HUES6 (cell line): ENCODE measurements around the gene TBC1D24.
"Not testable (repeated sequence)": the region's sequence is repeated elsewhere in the genome, so short reads cannot be mapped to it uniquely, and the experiment has no call there.

Experiments
- H3K27ac ChIP-seq: 2 replicates; pipeline ENCODE4 v1.7.0; 2013; ENCODE audit warnings: low read depth, mild to moderate bottlenecking, low read length, inconsistent platforms
- H3K27me3 ChIP-seq: 2 replicates; pipeline ENCODE4 v1.6.1; 2013; ENCODE audit warnings: low read length; ENCODE audit not compliant: control insufficient read depth, insufficient read depth
- H3K36me3 ChIP-seq: 2 replicates; pipeline ENCODE4 v1.6.1; 2013; ENCODE audit warnings: low read length; ENCODE audit not compliant: control insufficient read depth, insufficient read depth
- H3K4me1 ChIP-seq: 2 replicates; pipeline ENCODE4 v1.6.1; 2013; ENCODE audit warnings: low read length; ENCODE audit not compliant: control insufficient read depth, insufficient read depth
- H3K4me3 ChIP-seq: 2 replicates; pipeline ENCODE4 v1.5.1; 2013; ENCODE audit warnings: low read depth, low read length
- H3K9ac ChIP-seq: one replicate; pipeline ENCODE4 v1.6.1; 2013; ENCODE audit warnings: mild to moderate bottlenecking, low read length
- H3K9me3 ChIP-seq: 2 replicates; pipeline ENCODE4 v1.6.1; 2013; ENCODE audit warnings: low read depth, low read length; ENCODE audit not compliant: control insufficient read depth, insufficient read depth

Gene TBC1D24

GRCh38 chr16:2432801-2433505, 42.0 kb upstream of the TBC1D24 start:
- H3K4me1 ChIP-seq: peaks cover 16% of the 10 kb centered on the region
- H3K36me3 ChIP-seq: peaks cover 69% of the 10 kb centered on the region
- peaks cover 6% of the 10 kb centered on the region; the same call in 1 of the 2 replicates for H3K27me3 ChIP-seq
- no peaks in the 10 kb centered on the region for H3K9me3 ChIP-seq
- no peak overlapping the region for H3K9ac ChIP-seq
- H3K27ac ChIP-seq: no peak overlapping the region
- H3K4me3 ChIP-seq: no peak overlapping the region

- peaks cover 89% of the 10 kb centered on the region for H3K36me3 ChIP-seq
Measured at GRCh38 chr16:2435236-2435635, 39.7 kb upstream of the TBC1D24 start.

GRCh38 chr16:2436110-2436509, 38.8 kb upstream of the TBC1D24 start:
- no peaks in the 10 kb centered on the region for H3K27me3 ChIP-seq
- H3K9ac ChIP-seq: no peak overlapping the region
- no peaks in the 10 kb centered on the region for H3K4me1 ChIP-seq
- peaks cover 87% of the 10 kb centered on the region for H3K36me3 ChIP-seq
- no peak overlapping the region for H3K27ac ChIP-seq
- H3K4me3 ChIP-seq: no peak overlapping the region
- no peaks in the 10 kb centered on the region for H3K9me3 ChIP-seq

More at GRCh38 chr16:2435236-2435635, 39.7 kb upstream of the TBC1D24 start:
- not testable (repeated sequence) for H3K9ac ChIP-seq, H3K4me1 ChIP-seq, H3K9me3 ChIP-seq, H3K27me3 ChIP-seq, H3K4me3 ChIP-seq, H3K27ac ChIP-seq

- no peak overlapping the region for H3K4me3 ChIP-seq
- peaks cover 80% of the 10 kb centered on the region for H3K36me3 ChIP-seq
- no peaks in the 10 kb centered on the region for H3K4me1 ChIP-seq
- H3K27ac ChIP-seq: no peak overlapping the region
- no peak overlapping the region for H3K9ac ChIP-seq
- no peaks in the 10 kb centered on the region for H3K9me3 ChIP-seq
- no peaks in the 10 kb centered on the region for H3K27me3 ChIP-seq
Measured at GRCh38 chr16:2437032-2437790, 37.7 kb upstream of the TBC1D24 start.

GRCh38 chr16:2438121-2438520, 36.8 kb upstream of the TBC1D24 start:
- no peaks in the 10 kb centered on the region for H3K9me3 ChIP-seq
- no peak overlapping the region for H3K9ac ChIP-seq
- no peaks in the 10 kb centered on the region for H3K27me3 ChIP-seq
- peaks cover 72% of the 10 kb centered on the region for H3K36me3 ChIP-seq
- H3K4me3 ChIP-seq: no peak overlapping the region
- no peak overlapping the region for H3K27ac ChIP-seq
- H3K4me1 ChIP-seq: no peaks in the 10 kb centered on the region

GRCh38 chr16:2439598-2439997, 35.3 kb upstream of the TBC1D24 start:
- no peaks in the 10 kb centered on the region for H3K4me1 ChIP-seq
- peaks cover 72% of the 10 kb centered on the region for H3K36me3 ChIP-seq
- no peak overlapping the region for H3K9ac ChIP-seq
- no peak overlapping the region for H3K4me3 ChIP-seq
- no peaks in the 10 kb centered on the region for H3K9me3 ChIP-seq
- H3K27me3 ChIP-seq: no peaks in the 10 kb centered on the region
- no peak overlapping the region for H3K27ac ChIP-seq

GRCh38 chr16:2441143-2441804, 33.7 kb upstream of the TBC1D24 start:
- peaks cover 77% of the 10 kb centered on the region for H3K36me3 ChIP-seq
- not testable (repeated sequence) for H3K27me3 ChIP-seq, H3K27ac ChIP-seq, H3K9me3 ChIP-seq, H3K4me1 ChIP-seq, H3K4me3 ChIP-seq, H3K9ac ChIP-seq

GRCh38 chr16:2443555-2443954, 31.4 kb upstream of the TBC1D24 start:
- H3K27me3 ChIP-seq: no peaks in the 10 kb centered on the region

GRCh38 chr16:2447920-2448583, 26.9 kb upstream of the TBC1D24 start:
- Histone ChIP-seq H3K4me1 (no peaks in the 10 kb centered on the region), H3K36me3 (peaks cover 91% of the 10 kb centered on the region), H3K27ac (no peak overlapping the region), H3K9ac (no peak overlapping the region), H3K27me3 (no peaks in the 10 kb centered on the region), H3K9me3 (no peaks in the 10 kb centered on the region), H3K4me3 (no peak overlapping the region)

More at GRCh38 chr16:2443555-2443954, 31.4 kb upstream of the TBC1D24 start:
- Histone ChIP-seq H3K36me3 (peaks cover 76% of the 10 kb centered on the region), H3K4me1 (no peaks in the 10 kb centered on the region), H3K9ac (no peak overlapping the region), H3K9me3 (no peaks in the 10 kb centered on the region), H3K27ac (no peak overlapping the region), H3K4me3 (no peak overlapping the region)

GRCh38 chr16:2449118-2449517, 25.8 kb upstream of the TBC1D24 start:
- Histone ChIP-seq H3K4me3 (no peak overlapping the region), H3K27ac (no peak overlapping the region), H3K9ac (no peak overlapping the region), H3K9me3 (no peaks in the 10 kb centered on the region), H3K4me1 (no peaks in the 10 kb centered on the region), H3K36me3 (peaks cover 92% of the 10 kb centered on the region), H3K27me3 (no peaks in the 10 kb centered on the region)
